MM.1S (cell line): ENCODE results near the gene ENTREP1.

Experiments
- DNase-seq: peaks from one replicate; pipeline ENCODE4 v3.0.0-alpha.2; 2015
- H2AFZ ChIP-seq: fragments of 300-600 bp; sonication (generic); 2 replicates; pipeline ENCODE4 v1.6.0; 2016; ENCODE audit warnings: antibody characterized with exemption, low read length
- H3F3A ChIP-seq: fragments of 300-600 bp; sonication (generic); 2 replicates; pipeline ENCODE4 v1.6.1; 2016; ENCODE audit warnings: mild to moderate bottlenecking, antibody characterized with exemption, low read length, moderate library complexity, mixed read lengths; ENCODE audit not compliant: insufficient read depth
- H3K27ac ChIP-seq: fragments of 300-600 bp; sonication (generic); 2 replicates; pipeline ENCODE4 v1.5.1; 2016; ENCODE audit warnings: mild to moderate bottlenecking, low read length
- H3K27me3 ChIP-seq: fragments of 300-600 bp; sonication (generic); replicated peaks from 2 replicates; pipeline ENCODE4 v1.6.0; 2016; ENCODE audit warnings: low read length; ENCODE audit not compliant: insufficient read depth
- H3K36me3 ChIP-seq: fragments of 300-600 bp; sonication (generic); replicated peaks from 2 replicates; pipeline ENCODE4 v1.6.1; 2016; ENCODE audit warnings: mild to moderate bottlenecking, low read length, mixed read lengths; ENCODE audit not compliant: insufficient read depth
- H3K4me1 ChIP-seq: fragments of 300-600 bp; sonication (generic); 2 replicates; pipeline ENCODE4 v1.6.1; 2016; ENCODE audit warnings: low read length, mixed read lengths
- H3K4me2 ChIP-seq: fragments of 300-600 bp; sonication (generic); 2 replicates; pipeline ENCODE4 v1.6.0; 2016; ENCODE audit warnings: low read depth, low read length
- H3K4me3 ChIP-seq: fragments of 300-600 bp; sonication (generic); 2 replicates; pipeline ENCODE4 v1.5.1; 2016; ENCODE audit warnings: low read length, mixed read lengths
- H3K79me2 ChIP-seq: fragments of 300-600 bp; sonication (generic); 2 replicates; pipeline ENCODE4 v1.6.1; 2016; ENCODE audit warnings: mixed run types, low read length, mixed read lengths
- H3K9ac ChIP-seq: fragments of 300-600 bp; sonication (generic); 2 replicates; pipeline ENCODE4 v1.6.1; 2016; ENCODE audit warnings: low read length, mixed read lengths
- H3K9me2 ChIP-seq: fragments of 300-600 bp; sonication (generic); replicated peaks from 2 replicates; pipeline ENCODE4 v1.6.1; 2016; ENCODE audit warnings: mild to moderate bottlenecking, low read length, mixed read lengths; ENCODE audit not compliant: insufficient read depth
- H3K9me3 ChIP-seq: fragments of 300-600 bp; sonication (generic); replicated peaks from 2 replicates; pipeline ENCODE4 v1.6.1; 2016; ENCODE audit warnings: mild to moderate bottlenecking, low read length, mixed read lengths; ENCODE audit not compliant: insufficient read depth
- H4K20me1 ChIP-seq: fragments of 300-600 bp; sonication (generic); 2 replicates; pipeline ENCODE4 v1.6.1; 2016; ENCODE audit warnings: mild to moderate bottlenecking, low read length, moderate library complexity, mixed read lengths; ENCODE audit not compliant: insufficient read depth
- CTCF ChIP-seq: fragments of 300-600 bp; sonication (generic); IDR thresholded peaks from 2 replicates; pipeline ENCODE4 v1.5.1; 2016; ENCODE audit warnings: antibody characterized with exemption, low read length, mixed read lengths
- EZH2 ChIP-seq: fragments of 300-600 bp; sonication (generic); optimal IDR thresholded peaks from 2 replicates; pipeline ENCODE3; 2017; ENCODE audit warnings: low read depth, mild to moderate bottlenecking, antibody characterized with exemption, low read length, mixed read lengths
- EZH2phosphoT487 ChIP-seq: fragments of 300-600 bp; sonication (generic); IDR thresholded peaks from 2 replicates; pipeline ENCODE4 v1.6.1; 2018; ENCODE audit warnings: antibody characterized with exemption, low read length

The ENTREP1 gene, protein sequence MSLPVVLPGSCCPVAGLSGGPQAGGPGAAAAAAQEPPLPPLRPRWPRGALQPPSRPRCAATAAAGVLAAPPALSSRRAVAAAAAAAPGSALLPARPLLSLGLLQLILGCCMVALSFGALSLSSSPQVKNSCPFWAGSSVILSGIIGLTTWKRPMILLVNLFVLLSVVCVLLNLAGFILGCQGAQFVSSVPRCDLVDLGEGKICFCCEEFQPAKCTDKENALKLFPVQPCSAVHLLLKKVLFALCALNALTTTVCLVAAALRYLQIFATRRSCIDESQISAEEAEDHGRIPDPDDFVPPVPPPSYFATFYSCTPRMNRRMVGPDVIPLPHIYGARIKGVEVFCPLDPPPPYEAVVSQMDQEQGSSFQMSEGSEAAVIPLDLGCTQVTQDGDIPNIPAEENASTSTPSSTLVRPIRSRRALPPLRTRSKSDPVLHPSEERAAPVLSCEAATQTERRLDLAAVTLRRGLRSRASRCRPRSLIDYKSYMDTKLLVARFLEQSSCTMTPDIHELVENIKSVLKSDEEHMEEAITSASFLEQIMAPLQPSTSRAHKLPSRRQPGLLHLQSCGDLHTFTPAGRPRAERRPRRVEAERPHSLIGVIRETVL

GRCh38 chr9:69324549-69325401, at the start of gene ENTREP1:
Gene ENTREP1 (plus strand): TSS chr9:69325215. CDS start chr9:69325310, 95 bp downstream.
- Histone ChIP-seq H3K9me3 (no peaks in the 10 kb centered on the region), H3F3A (no peaks in the 10 kb centered on the region), H3K36me3 (no peaks in the 10 kb centered on the region), H3K27ac (no peak within 1 kb of the TSS), H3K79me2 (no peaks in the 10 kb centered on the region), H2AFZ (peak within 1 kb of the TSS; percentile 76), H3K27me3 (no peaks in the 10 kb centered on the region; the same call in 1 of the 2 replicates), H3K9me2 (no peaks in the 10 kb centered on the region), H3K4me1 (no peaks in the 10 kb centered on the region), H4K20me1 (no peaks in the 10 kb centered on the region), H3K4me2 (peak within 1 kb of the TSS; percentile 84), H3K4me3 (peak within 1 kb of the TSS; percentile 64), H3K9ac (no peak within 1 kb of the TSS)
- peak; percentile 60 for DNase-seq
- TF ChIP-seq EZH2phosphoT487 (no peak), EZH2 (no peak)

DNA sequence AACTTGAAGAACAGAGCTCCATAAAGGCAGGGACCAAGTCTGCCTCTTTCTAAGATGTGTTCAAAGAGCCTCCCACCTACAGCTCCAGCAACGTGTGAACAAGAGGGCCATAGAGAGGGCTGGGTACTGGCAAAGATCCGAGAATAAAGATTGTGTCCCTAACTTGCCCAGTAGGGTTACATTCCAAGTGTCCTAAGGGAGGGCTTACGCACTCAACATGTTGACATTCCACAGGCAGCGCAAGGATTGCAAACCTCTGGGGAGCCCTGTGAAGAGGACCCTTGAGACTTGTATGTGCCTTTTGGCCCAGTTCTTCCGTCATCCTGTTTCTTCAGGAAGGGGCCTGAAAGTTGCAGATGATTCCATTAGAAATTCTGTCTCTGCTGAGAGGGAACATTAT, 48.2 kb upstream of the ENTREP1 start:
- Histone ChIP-seq H3K9me3 (no peaks in the 10 kb centered on the region), H3K4me2 (no peak overlapping the region), H4K20me1 (no peaks in the 10 kb centered on the region), H3K4me1 (no peaks in the 10 kb centered on the region), H3K79me2 (no peaks in the 10 kb centered on the region), H3K9me2 (no peaks in the 10 kb centered on the region), H3K4me3 (no peak overlapping the region), H3K9ac (no peak overlapping the region), H3K27me3 (no peaks in the 10 kb centered on the region), H2AFZ (no peak overlapping the region), H3K27ac (no peak overlapping the region), H3F3A (no peaks in the 10 kb centered on the region), H3K36me3 (no peaks in the 10 kb centered on the region)
- no peak for DNase-seq
- TF ChIP-seq EZH2phosphoT487 (no peak), EZH2 (no peak), CTCF (no peak)

DNA sequence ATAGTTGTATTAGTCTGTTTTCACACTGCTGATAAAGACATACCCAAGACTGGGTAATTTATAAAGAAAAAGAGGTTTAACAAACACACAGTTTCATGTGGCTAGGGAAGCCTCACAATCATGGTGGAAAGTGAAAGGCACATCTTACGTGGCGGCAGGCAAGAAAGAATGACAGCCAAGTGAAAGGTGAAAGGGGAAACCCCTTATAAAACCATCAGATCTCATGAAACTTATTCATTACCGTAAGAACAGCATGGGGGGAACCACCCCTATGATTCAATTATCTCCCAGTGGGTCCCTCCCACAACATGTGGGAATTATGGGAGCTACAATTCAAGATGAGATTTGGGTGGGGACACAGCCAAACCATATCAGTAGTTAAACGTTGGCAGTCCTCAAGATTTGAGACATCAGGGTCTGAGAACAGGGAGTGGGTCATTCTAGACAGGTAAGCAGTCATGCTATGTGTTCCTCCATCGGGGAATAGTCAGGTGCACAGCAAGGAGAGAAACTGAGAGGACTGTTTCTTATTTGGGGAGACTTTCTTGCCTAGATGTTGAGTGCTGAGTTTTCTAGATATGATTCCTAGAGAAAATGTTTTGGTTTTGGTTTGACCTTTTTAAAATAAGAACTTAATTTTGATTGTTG, 45.8 kb upstream of the ENTREP1 start:
- no peaks in the 10 kb centered on the region for H3F3A ChIP-seq
- no peaks in the 10 kb centered on the region for H3K9me2 ChIP-seq
- H3K27ac ChIP-seq = no peak overlapping the region
- H3K9me3 ChIP-seq = no peaks in the 10 kb centered on the region
- no peaks in the 10 kb centered on the region for H3K4me1 ChIP-seq
- no peaks in the 10 kb centered on the region for H4K20me1 ChIP-seq
- H3K27me3 ChIP-seq = no peaks in the 10 kb centered on the region
- no peak overlapping the region for H3K4me3 ChIP-seq
- H3K9ac ChIP-seq = no peak overlapping the region
- no peaks in the 10 kb centered on the region for H3K79me2 ChIP-seq
- H3K36me3 ChIP-seq = no peaks in the 10 kb centered on the region
- H2AFZ ChIP-seq = no peak overlapping the region
- no peak for DNase-seq
- no peak overlapping the region for H3K4me2 ChIP-seq
- TF ChIP-seq CTCF (no peak), EZH2 (no peak), EZH2phosphoT487 (no peak)
